ENCODE results near the gene EMD. TPM values are rescaled to one million over a fixed set of nuclear protein-coding genes. Genes with fewer than 3 reads are reported as not detected.

EMD gene
- total and polyA plus RNA-seq, 2 of the 13 experiments (the other 11 are each of a cell fraction or from before 2014, with no cell fraction given), result 14.5 to 14.9 TPM

- TF ChIP-seq HNRNPLL (IDR thresholded peaks at IDR 0.05; ENCODE audit: low read depth, low read length, poor library complexity, severe bottlenecking) (peak; percentile 70), GRHL1 (CRISPR knock-in tag; conservative IDR thresholded peaks at IDR 0.05) (no peak), ZMYM2 (CRISPR knock-in tag; IDR thresholded peaks at IDR 0.05) (no peak), DBP (CRISPR knock-in tag; IDR thresholded peaks at IDR 0.05; ENCODE audit: not compliant biosample characterization) (no peak), ZNF431 (CRISPR knock-in tag; IDR thresholded peaks at IDR 0.05; ENCODE audit: borderline replicate concordance, low read depth) (no peak), RNF2 (conservative IDR thresholded peaks at IDR 0.05; ENCODE audit: low read depth) (0 out of 2 replicates have a peak, but pooled peaks have one; percentile 55), GABPB1 (CRISPR knock-in tag; IDR thresholded peaks at IDR 0.05) (peak; percentile 89), TCF7L2 (IDR thresholded peaks at IDR 0.05; ENCODE audit: low read depth, low read length) (no peak), ONECUT2 (CRISPR knock-in tag; IDR thresholded peaks at IDR 0.05) (no peak), CHCHD3 (CRISPR knock-in tag; IDR thresholded peaks at IDR 0.05) (no peak), ZNF501 (CRISPR knock-in tag; IDR thresholded peaks at IDR 0.05) (peak; percentile 42; the same call in 1 of the 2 replicates), CREBL2 (CRISPR knock-in tag; IDR thresholded peaks at IDR 0.05; ENCODE audit: borderline replicate concordance) (no peak), ZBED4 (CRISPR knock-in tag; IDR thresholded peaks at IDR 0.05; ENCODE audit: borderline replicate concordance) (no peak), PBX2 (CRISPR knock-in tag; IDR thresholded peaks at IDR 0.05) (no peak), FOXP1 (IDR thresholded peaks at IDR 0.05) (no peak), FOXP1 (CRISPR knock-in tag; IDR thresholded peaks at IDR 0.05) (no peak), NCOA5 (CRISPR knock-in tag; IDR thresholded peaks at IDR 0.05) (no peak), EED (CRISPR knock-in tag; IDR thresholded peaks at IDR 0.05) (no peak), SSRP1 (CRISPR knock-in tag; IDR thresholded peaks at IDR 0.05) (peak; percentile 67; the same call in 1 of the 2 replicates), ZNF547 (CRISPR knock-in tag; IDR thresholded peaks at IDR 0.05) (no peak), FLYWCH1 (CRISPR knock-in tag; IDR thresholded peaks at IDR 0.05) (no peak), RBM22 (optimal IDR thresholded peaks at IDR 0.05; ENCODE audit: low read length) (peak; percentile 78), ZNF234 (CRISPR knock-in tag; conservative IDR thresholded peaks at IDR 0.05) (no peak)
Observed at GRCh38 chrX:154397888-154398667, 19.0 kb downstream of the EMD start, which contains the start of gene RPL10 (continued).
